Measurements from ENCODE around the gene ARHGAP24. TPM values are rescaled to one million over a fixed set of nuclear protein-coding genes. Genes with fewer than 3 reads are reported as not detected.
"Not testable (repeated sequence)": the region's sequence is repeated elsewhere in the genome, so short reads cannot be mapped to it uniquely, and the experiment has no call there.

Gene ARHGAP24
- total RNA-seq, 2 experiments from 2014 or later = not detected

DNA sequence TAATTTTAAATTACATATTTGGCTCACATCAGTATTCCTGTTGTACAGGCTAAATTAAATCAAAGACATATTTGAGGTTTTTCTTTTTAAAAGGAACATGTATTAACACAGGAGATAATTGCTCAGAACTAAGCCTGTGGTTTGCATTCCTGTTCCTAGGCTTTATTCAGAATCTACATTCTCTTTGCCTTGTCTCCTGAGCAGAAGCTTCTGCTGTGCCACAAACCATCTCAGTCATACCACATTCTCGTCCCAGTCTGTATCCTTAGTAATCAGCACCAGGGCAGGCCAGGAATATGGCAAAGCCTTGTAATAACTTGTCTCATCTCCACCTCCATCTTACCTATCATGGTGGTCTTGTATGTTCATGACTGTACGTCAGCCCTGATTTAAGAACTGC, 162.8 kb downstream of the ARHGAP24 start:
- Mint-ChIP-seq H3K27ac (no peak overlapping the region), H3K9me3 (no peaks in the 10 kb centered on the region), H3K36me3 (ENCODE audit: low read depth) (no peaks in the 10 kb centered on the region), H3K4me3 (no peak overlapping the region), H3K27me3 (no peaks in the 10 kb centered on the region), H3K4me1 (no peaks in the 10 kb centered on the region)
- no peak for DNase-seq
- ChIA-PET POLR2A (no interaction called here), CTCF (no interaction called here)

DNA sequence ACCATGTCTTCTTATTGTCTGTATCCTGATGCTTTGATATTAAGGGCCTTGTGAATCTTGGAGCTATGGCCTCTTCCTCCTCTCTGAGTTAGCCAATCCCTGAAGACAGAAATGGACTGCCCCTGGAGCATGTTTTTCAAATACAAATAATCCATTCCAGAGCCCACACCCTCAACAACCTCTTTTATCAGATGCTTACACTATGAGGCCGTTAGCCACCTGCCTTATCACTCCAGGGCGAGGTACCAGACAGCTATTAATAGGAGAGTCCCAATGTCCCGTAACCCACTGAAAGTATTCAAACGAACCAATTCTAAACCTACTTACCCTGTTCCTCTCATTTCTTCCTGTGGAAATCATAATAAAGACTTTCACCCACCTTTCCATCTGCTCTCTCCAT, 165.0 kb downstream of the ARHGAP24 start:
- Mint-ChIP-seq H3K27ac (no peak overlapping the region), H3K27me3 (no peaks in the 10 kb centered on the region), H3K36me3 (ENCODE audit: low read depth) (no peaks in the 10 kb centered on the region), H3K4me3 (no peak overlapping the region), H3K9me3 (no peaks in the 10 kb centered on the region), H3K4me1 (no peaks in the 10 kb centered on the region)
- DNase-seq = no peak
- POLR2A ChIA-PET = no interaction called here
- CTCF ChIA-PET = no interaction called here

DNA sequence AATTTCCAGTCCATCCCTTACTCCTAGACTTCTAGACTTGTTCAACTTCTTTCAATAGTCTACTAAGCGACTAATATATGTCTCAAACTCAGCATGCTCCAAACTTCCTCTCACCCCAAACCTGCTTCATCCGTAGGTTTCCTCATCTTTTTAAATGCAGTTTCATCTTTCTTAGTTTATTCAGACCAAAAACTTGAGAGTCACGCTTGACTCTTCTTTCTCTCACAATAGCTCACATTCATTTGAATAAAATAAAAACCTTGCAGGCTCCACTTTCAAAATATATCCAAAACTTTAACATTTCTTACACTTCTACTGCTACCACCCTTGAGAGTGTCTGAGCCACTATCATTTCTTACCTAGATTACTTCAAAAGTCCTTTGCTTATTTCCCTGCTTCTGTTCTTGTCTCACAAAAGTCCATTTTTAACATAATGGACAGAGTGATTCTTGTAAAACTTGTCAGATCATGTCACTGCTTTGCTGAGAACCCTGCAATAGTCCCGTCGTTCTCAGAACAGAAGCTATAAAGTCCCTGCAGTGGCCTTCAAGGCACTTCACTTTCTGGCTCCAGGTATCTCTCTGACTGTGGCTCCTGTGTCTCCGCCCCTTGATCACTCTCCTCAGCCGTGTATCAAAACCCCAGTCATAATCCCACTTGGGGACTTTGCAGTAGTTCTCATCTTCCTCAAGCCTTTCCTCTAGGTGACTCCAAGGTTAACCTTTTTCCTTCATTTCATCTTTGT, 167.6 kb downstream of the ARHGAP24 start:
- no peak for DNase-seq
- Mint-ChIP-seq H3K9me3 (no peaks in the 10 kb centered on the region), H3K4me3 (no peak overlapping the region), H3K27ac (no peak overlapping the region), H3K36me3 (ENCODE audit: low read depth) (no peaks in the 10 kb centered on the region), H3K27me3 (no peaks in the 10 kb centered on the region), H3K4me1 (no peaks in the 10 kb centered on the region)
- CTCF ChIA-PET = no interaction called here
- POLR2A ChIA-PET = no interaction called here

DNA sequence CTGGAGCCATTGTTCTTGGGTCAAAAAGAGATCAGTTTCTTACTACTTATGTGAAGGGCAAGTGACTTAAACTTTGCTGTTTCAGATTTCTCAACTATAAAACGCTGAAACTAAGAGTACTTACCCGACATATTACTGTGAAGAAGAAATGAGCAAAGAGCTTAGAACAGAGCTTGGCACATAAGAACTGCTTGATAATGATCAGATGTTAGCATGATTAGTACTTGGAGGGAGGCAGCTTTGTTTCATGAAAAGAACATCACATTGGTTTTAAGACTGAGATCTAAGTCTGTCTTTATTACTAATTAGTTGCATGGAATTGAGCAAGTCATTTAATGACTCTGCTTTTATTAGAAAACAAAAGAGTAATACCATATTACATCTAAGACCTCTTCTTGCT, 169.1 kb downstream of the ARHGAP24 start:
- CTCF ChIA-PET = no interaction called here

DNA sequence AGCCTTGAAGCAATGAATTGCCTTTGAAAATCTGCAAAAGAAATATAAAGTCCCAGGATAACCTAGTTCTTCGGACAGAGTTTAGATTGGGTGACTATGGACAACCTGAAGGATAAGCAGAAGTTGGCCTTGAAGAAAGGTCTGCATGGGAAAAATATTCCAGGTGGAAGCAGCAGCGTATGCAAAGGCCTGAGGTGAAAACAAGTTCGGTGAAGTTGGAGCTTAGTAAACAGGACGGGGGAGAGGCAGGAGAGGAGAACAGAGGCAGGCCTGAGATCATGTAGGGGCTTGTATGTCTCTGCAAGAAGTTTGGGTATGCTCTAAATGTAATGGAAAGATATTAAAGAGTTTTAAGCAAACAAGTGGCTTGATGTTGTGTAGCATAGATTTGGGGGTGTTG, 176.0 kb downstream of the ARHGAP24 start:
- Mint-ChIP-seq H3K9me3 (no peaks in the 10 kb centered on the region), H3K27ac (no peak overlapping the region), H3K27me3 (no peaks in the 10 kb centered on the region), H3K4me3 (no peak overlapping the region), H3K36me3 (ENCODE audit: low read depth) (no peaks in the 10 kb centered on the region), H3K4me1 (no peaks in the 10 kb centered on the region)
- CTCF ChIA-PET = no interaction called here
- POLR2A ChIA-PET = no interaction called here
- DNase-seq = no peak

More for the DNA sequence above, 169.1 kb downstream of the ARHGAP24 start:
- Mint-ChIP-seq H3K36me3 (ENCODE audit: low read depth) (no peaks in the 10 kb centered on the region), H3K4me1 (no peaks in the 10 kb centered on the region), H3K27ac (no peak overlapping the region), H3K9me3 (no peaks in the 10 kb centered on the region), H3K4me3 (no peak overlapping the region), H3K27me3 (no peaks in the 10 kb centered on the region)
- no peak for DNase-seq
- POLR2A ChIA-PET = no interaction called here

DNA sequence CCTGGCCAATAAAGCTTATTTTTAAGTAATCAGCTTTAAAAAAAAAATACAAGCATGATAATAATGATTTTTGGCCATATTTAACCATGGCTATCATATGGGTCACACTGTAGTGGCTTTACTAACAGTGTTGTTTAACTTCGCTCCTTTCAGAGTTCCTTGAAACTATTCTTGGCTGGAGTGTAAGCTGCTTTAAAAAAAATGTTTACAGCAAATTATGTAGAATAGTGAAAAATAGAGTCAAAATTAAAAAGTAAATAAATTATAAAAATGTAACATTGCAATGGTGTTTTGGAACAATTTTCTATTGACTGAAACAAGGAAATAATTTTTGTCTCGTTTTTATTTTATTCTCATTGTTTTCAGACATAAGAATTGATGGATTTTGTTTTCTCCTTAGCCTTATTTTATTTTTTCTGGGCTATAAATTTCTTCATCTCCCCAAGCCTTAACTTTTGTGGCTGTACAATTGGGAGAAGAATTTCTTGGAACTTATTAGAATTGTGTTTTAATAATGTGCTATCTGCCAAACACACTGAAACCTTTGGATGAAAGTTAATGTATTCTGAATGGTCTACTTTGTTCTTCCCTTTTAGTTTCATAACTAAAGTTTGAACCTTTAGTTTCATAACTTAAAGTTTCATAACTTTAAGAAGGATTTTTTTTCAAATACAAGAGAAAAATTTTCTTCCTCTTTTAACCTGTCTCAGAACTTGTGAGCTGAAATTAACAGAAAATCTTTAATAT, 182.0 kb downstream of the ARHGAP24 start:
- H3K27me3 Mint-ChIP-seq = no peaks in the 10 kb centered on the region
- DNase-seq = no peak
- H3K36me3 Mint-ChIP-seq (ENCODE audit: low read depth) = no peaks in the 10 kb centered on the region
- H3K9me3 Mint-ChIP-seq = no peaks in the 10 kb centered on the region
- CTCF ChIA-PET = no interaction called here
- POLR2A ChIA-PET = no interaction called here
- H3K27ac Mint-ChIP-seq = no peak overlapping the region
- no peak overlapping the region for H3K4me3 Mint-ChIP-seq
- H3K4me1 Mint-ChIP-seq = no peaks in the 10 kb centered on the region

DNA sequence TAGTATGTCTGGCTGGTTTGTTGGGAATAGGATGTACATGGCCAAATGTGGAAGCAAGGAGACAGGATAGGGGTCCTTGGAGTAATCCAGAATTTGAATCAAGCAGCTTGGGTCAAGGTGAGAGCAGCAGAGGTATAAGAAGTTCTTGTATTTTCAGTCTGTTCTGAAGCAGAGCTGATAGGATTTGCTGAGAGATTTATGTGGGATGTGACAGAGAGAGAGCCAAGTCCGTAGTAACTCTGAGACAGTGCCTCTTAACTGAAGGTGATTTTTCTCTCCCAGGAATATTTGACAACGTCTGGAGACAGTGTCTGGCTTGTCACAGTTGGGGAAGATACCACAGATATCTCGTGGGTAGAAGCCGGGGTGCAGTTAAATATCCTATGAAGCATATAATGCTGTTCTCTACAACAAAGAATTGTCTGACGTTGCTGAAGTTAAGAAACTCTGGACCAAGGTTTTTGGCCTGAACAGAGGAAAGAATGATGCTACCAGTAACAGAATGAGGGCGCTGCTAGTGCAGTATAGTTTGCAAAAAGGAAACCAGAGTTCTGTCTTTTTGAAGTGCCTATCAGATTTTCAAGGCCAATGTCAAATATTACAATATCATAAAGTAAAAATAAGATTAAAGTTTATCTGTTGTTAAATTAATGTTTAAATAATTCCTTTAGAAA, 184.0 kb downstream of the ARHGAP24 start:
- no peaks in the 10 kb centered on the region for H3K4me1 Mint-ChIP-seq
- H3K9me3 Mint-ChIP-seq = no peaks in the 10 kb centered on the region
- DNase-seq = no peak
- H3K27ac Mint-ChIP-seq = no peak overlapping the region
- POLR2A ChIA-PET = no interaction called here
- H3K4me3 Mint-ChIP-seq = no peak overlapping the region
- CTCF ChIA-PET = no interaction called here
- no peaks in the 10 kb centered on the region for H3K36me3 Mint-ChIP-seq (ENCODE audit: low read depth)
- H3K27me3 Mint-ChIP-seq = no peaks in the 10 kb centered on the region

DNA sequence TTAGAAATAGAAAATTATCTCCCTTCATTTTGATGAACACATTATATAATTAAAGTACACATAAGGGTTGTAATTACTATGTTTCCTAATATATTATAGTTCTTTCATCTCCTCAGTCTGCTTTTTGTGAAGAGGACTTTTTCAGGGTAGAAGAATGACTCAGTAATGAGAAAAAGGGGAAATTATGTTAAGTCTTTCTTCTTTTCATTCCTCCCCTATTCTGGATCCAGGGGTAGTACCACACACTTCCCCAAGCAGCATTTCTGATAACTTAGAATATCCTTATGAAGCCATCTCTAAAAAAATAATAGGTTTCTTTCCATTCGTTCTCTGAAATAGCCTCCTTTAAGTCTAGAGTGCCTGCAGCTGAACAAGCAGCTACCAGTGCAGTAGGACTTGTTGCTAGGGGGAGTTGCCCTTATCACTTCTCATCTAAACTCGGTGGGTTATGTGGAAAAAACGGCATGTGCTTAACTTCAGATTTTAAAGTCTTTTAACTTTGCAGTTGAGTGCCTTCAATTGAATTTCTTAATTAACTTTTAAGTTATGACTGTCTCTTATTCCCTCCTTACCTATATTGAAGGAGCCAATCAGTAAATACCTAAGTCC, 184.8 kb downstream of the ARHGAP24 start:
- ChIA-PET POLR2A (no interaction called here), CTCF (no interaction called here)
- Mint-ChIP-seq H3K4me3 (no peak overlapping the region), H3K4me1 (no peaks in the 10 kb centered on the region), H3K9me3 (peaks cover under 1% of the 10 kb centered on the region), H3K27me3 (no peaks in the 10 kb centered on the region), H3K36me3 (ENCODE audit: low read depth) (no peaks in the 10 kb centered on the region), H3K27ac (no peak overlapping the region)
- DNase-seq = no peak

DNA sequence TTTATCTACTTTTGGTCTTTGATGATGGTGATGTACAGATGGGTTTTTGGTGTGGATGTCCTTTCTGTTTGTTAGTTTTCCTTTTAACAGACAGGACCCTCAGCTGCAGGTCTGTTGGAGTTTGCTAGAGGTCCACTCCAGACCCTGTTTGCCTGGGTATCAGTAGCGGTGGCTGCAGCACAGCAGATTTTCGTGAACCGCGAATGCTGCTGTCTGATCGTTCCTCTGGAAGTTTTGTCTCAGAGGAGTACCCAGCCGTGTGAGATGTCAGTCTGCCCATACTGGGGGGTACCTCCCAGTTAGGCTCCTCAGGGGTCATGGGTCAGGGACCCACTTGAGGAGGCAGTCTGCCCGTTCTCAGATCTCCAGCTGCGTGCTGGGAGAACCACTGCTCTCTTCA, 191.7 kb downstream of the ARHGAP24 start:
- H3K9me3 Mint-ChIP-seq; H3K27ac Mint-ChIP-seq; H3K27me3 Mint-ChIP-seq; H3K4me3 Mint-ChIP-seq; H3K4me1 Mint-ChIP-seq; H3K36me3 Mint-ChIP-seq (ENCODE audit: low read depth); POLR2A ChIA-PET; DNase-seq; CTCF ChIA-PET: not testable (repeated sequence)

DNA sequence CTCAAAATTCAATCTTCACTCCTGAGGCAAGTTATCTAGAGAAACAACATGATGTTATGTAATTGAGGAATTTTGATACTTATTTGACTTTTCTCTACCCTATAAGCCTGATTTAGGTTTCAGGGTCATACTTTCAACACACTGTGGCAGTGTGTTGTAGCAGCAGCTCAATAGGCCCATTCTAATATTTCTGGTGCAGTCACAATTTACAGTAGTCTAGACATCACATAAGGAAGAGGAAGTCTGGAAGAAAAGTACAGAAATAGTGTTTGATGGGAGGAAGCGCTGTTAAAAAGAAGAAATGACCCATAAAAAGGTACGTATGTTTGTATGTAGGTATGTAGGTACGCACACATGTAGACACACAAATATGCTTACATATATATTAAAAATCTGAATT, 194.3 kb downstream of the ARHGAP24 start:
- Mint-ChIP-seq H3K9me3 (peaks cover 6% of the 10 kb centered on the region), H3K4me3 (no peak overlapping the region), H3K27ac (no peak overlapping the region), H3K36me3 (ENCODE audit: low read depth) (no peaks in the 10 kb centered on the region), H3K27me3 (no peaks in the 10 kb centered on the region), H3K4me1 (no peaks in the 10 kb centered on the region)
- CTCF ChIA-PET = no interaction called here
- DNase-seq = no peak
- POLR2A ChIA-PET = no interaction called here

DNA sequence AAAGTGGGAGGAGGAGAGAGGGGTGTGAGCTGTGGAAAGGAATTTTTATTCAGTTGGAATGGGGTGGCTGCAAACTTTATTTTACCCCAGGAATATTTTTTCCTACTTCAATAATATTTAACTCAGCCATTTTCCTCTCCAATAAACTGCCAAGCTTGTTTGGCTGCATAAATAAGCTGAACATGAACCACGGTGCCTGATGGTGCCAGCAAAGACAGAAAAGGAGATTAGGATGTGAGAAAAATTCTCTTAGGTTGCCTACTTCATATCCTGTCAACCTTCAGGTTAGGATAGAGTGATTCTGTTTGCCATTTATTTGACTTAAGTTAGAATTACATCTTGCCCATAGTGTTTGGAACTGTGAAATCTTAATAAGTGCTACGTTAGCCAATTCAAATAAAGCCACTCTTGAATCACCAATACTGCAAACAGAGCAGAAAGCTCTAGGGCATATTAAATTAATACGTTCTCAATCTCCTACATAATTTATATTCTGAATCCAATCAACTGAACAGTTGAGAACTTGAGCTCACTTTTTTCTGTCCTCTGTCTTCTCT, 195.1 kb downstream of the ARHGAP24 start:
- Mint-ChIP-seq H3K9me3 (peaks cover 4% of the 10 kb centered on the region), H3K27ac (no peak overlapping the region), H3K4me3 (no peak overlapping the region), H3K27me3 (no peaks in the 10 kb centered on the region), H3K36me3 (ENCODE audit: low read depth) (no peaks in the 10 kb centered on the region), H3K4me1 (no peaks in the 10 kb centered on the region)
- POLR2A ChIA-PET = no interaction called here
- CTCF ChIA-PET = no interaction called here
- DNase-seq = no peak

DNA sequence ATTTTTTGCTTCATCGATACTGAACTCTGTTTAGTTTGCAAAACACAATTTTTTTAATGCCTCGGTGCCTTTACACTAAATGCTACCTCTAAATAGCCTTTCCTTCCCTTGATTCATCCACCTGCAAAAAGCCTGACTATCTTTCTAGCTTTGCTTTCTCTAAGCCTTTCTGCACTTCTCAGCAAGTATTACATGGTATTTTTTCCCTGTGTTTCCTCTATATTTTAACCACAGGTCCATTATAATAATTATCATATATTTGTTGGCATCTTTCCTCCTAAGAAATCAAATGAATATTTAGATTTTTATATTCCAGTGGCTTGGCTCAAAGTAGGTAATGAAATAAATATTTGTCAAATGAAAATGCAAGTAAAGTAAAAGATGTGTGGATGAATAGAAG, 196.2 kb downstream of the ARHGAP24 start:
- Mint-ChIP-seq H3K4me1 (no peaks in the 10 kb centered on the region), H3K27me3 (no peaks in the 10 kb centered on the region), H3K27ac (no peak overlapping the region), H3K9me3 (peaks cover 4% of the 10 kb centered on the region), H3K36me3 (ENCODE audit: low read depth) (no peaks in the 10 kb centered on the region), H3K4me3 (no peak overlapping the region)
- DNase-seq = no peak
- ChIA-PET CTCF (no interaction called here), POLR2A (no interaction called here)

DNA sequence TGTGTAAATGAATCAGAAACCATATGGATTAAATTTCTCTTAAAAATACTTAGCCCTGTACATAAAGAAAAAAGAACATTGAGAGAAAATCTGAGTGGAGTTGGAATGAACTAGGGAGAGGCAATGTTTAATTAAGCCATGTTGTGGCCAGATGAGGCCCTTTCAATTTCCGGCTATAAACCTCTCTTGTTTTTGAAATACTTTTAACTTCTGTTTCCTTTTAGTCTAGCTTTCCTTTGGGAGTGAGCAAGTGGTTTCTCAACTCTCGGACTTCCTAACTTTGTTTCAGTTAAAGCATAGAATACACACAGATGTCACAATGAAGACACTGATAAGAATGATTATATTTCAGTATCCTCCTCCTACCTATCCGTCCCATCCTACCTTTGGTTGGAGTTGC, 197.2 kb downstream of the ARHGAP24 start:
- POLR2A ChIA-PET = no interaction called here
- Mint-ChIP-seq H3K27me3 (no peaks in the 10 kb centered on the region), H3K4me3 (no peak overlapping the region), H3K4me1 (no peaks in the 10 kb centered on the region), H3K36me3 (ENCODE audit: low read depth) (no peaks in the 10 kb centered on the region), H3K27ac (no peak overlapping the region), H3K9me3 (peaks cover 4% of the 10 kb centered on the region)
- CTCF ChIA-PET = no interaction called here
- no peak for DNase-seq
